HG02981 (cell line): ENCODE data around the gene POLR2M.

Experiments
- ATAC-seq: cut with Tn5 transposase; IDR thresholded peaks from one replicate; pipeline ENCODE4 v1.9.1; 2021; ENCODE audit warnings: mild to moderate bottlenecking, moderate library complexity; ENCODE audit not compliant: unreplicated experiment

The POLR2M gene

GRCh38 chr15:57736591-57736990 lies 30.1 kb downstream of the POLR2M start:
- ATAC-seq = no peak

GRCh38 chr15:57738734-57739237 lies 32.3 kb downstream of the POLR2M start:
- ATAC-seq = no peak

GRCh38 chr15:57740048-57740447 lies 33.5 kb downstream of the POLR2M start:
- no peak for ATAC-seq

GRCh38 chr15:57741089-57741488 lies 34.6 kb downstream of the POLR2M start:
- ATAC-seq = no peak

- no peak for ATAC-seq
Observed at GRCh38 chr15:57743424-57743823, 36.9 kb downstream of the POLR2M start.

DNA sequence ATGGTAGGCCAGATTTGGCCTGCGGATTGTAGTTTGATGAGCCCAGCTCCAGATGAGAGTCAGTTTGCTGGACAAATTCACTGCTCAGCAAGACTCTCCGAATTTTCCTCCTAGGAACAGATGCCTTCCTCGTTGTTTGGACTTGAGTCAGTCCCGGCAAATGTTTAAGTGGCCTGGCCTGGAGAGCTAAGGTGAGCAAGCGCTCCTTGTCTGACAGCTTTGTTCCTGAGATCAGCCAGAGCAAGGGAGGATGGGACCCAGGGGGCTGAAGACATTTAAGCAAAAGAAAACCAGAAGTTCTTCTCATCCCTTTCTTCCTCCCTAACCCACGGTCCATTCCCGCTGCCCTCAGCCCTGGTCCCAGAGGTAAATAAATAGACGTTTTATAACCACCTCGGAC lies 40.3 kb downstream of the POLR2M start:
- ATAC-seq = no peak

GRCh38 chr15:57747206-57747896 lies 40.8 kb downstream of the POLR2M start:
- ATAC-seq = no peak

DNA sequence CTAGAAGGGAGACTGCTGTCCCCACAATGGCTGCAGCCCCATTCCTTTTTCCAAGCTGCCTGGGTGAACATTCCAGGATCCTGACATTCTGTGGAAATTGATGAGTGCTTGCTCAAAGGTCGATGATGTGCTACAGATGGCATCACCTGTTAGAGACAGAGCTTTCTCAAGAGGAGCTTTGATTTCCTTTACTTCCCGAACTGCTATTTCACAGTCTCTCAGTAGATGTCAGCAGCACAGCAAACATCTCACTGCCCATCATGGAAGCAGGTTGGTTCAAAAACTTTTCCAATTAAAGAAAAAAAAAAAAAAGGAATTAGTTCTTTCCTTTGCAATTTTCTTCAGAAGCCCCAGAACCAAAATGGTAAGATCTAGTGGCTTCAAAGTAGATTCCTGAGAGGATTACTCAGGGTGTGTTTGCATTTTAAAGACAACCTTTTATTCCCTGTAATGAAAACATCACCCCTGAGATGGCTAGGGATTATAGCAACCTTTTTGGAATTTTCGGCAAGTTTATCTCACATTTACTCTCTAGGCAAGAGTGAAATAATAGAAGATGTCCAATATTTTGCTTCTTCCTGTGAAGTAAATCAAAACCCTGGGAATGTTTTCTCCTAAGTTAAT lies 44.8 kb downstream of the POLR2M start:
- no peak for ATAC-seq

GRCh38 chr15:57752436-57752835 lies 45.9 kb downstream of the POLR2M start:
- ATAC-seq = no peak

- no peak for ATAC-seq
Observed at GRCh38 chr15:57752840-57753239, 46.3 kb downstream of the POLR2M start.

DNA sequence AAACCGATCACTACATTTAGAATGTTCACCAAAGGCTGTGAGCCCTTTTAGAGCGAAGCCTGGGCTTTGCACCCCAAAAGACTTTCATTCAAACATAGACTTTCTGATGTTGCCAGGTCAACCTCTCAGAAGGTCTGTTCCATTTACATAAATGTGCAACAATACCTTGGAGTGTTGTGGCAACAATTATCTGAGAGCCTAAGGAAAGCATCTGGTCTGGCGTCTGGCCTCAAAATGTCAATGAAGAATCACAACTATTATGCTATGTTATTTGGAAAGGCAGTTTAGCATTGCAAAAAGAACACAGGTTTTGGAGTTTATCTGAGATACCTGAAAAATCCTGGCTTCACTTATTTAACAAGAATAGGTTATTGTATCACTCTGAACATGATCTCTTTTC lies 50.0 kb downstream of the POLR2M start:
- no peak for ATAC-seq

- ATAC-seq = no peak
Observed at GRCh38 chr15:57758560-57758959, 52.0 kb downstream of the POLR2M start.

GRCh38 chr15:57761562-57761961 lies 55.0 kb downstream of the POLR2M start:
- ATAC-seq = no peak

- ATAC-seq = no peak
Observed at GRCh38 chr15:57762302-57762701, 55.8 kb downstream of the POLR2M start.

DNA sequence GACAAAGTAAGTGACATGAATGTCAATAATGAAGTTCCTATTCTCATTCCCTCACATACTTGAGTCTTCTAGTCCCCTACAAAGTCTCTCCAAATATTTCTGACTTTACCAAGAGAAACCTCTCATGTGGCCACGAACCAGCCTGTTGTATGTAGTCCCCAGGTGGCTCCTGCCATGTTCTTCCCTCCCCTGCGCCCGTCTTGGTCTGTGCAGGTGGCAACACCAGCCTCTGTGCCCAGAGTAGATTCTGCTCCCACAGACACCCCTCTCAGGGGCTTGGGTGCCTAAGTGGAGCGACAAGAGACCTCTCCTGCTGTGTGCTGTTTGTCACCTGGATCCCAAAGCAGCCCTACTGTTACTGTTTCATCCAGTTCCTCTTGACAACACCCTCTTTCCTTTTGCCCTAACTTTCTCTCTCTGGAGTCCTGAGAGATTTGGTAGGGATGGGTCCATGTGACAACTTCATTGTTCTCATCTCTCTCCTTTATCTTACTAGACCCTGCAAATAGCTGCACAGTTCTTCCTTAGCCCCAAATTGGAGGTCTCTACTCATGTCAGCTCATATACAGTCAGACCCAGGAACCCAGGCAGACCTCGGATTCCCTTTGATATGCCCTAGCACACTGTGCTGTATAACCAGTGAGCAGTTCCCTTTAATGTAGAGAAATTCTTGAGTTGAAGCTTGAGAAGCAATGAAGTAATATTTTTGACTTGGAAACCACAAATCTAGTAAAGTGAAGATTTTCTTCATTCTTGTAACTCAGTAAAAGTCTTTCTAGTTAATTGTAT lies 56.9 kb downstream of the POLR2M start:
- ATAC-seq = no peak
